HEK293T (cell line): Measurements from ENCODE around the gene BST1.

Source experiments
- BHLHE40 ChIP-seq: fragments of 450-650 bp; IDR thresholded peaks from 2 replicates; pipeline ENCODE4 v1.6.1; 2016; ENCODE audit warnings: mild to moderate bottlenecking, moderate library complexity, borderline replicate concordance
- FOXK2 ChIP-seq: fragments of 450-650 bp; IDR thresholded peaks from 2 replicates; pipeline ENCODE4 v1.6.1; 2016; ENCODE audit warnings: mild to moderate bottlenecking
- LEF1 ChIP-seq: fragments of 450-650 bp; IDR thresholded peaks from 2 replicates; pipeline ENCODE4 v1.6.1; 2017; ENCODE audit warnings: mild to moderate bottlenecking, borderline replicate concordance
- SUZ12 ChIP-seq: fragments of 450-650 bp; IDR thresholded peaks from 2 replicates; pipeline ENCODE4 v1.6.1; 2016; ENCODE audit warnings: mild to moderate bottlenecking
- ZNF384 ChIP-seq: fragments of 450-650 bp; IDR thresholded peaks from 2 replicates; pipeline ENCODE4 v1.6.1; 2016

DNA sequence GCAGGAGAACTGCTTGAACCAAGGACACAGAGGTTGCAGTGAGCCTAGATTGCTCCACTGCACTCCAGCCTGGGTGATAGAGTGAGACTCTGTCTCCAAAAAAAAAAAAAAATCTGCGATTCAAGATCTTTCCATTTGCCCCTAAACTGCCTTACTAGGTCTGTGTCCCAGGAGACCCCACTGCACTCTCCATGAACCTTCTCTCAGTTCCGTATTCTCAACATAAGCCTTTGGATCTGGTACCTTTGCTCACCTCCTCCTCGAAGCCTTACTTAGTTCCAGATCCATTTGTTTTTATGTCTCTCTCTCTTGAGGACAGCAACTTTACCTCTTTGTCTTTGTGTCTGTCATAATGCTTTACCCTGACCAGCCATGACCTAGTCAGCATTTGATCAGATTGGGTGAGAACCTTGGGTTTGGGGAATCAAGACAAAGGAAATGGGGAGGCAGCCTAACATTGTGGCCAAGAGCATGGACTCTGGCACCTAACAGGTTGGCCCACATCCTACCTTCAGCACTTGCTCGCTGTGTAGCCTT is 33.7 kb downstream of the BST1 start:
- no peak for TF ChIP-seq BHLHE40
- no peak for TF ChIP-seq ZNF384
- TF ChIP-seq FOXK2, result no peak
- no peak for TF ChIP-seq SUZ12
- no peak for TF ChIP-seq LEF1
